HL-60 (cell line): ENCODE measurements around the gene CCDC138.
"Not testable (repeated sequence)": the region's sequence is repeated elsewhere in the genome, so short reads cannot be mapped to it uniquely, and the experiment has no call there.

Experiments
- DNase-seq, 2 experiments: peaks; one replicate each; pipeline ENCODE4 v3.0.0-alpha.2; 2010 to 2020; ENCODE audit warnings: low read depth in 1 of 2, low spot score in 1 of 2
- H3K27ac ChIP-seq: fragments of 250-450 bp; sonication (Bioruptor Pico); replicated peaks from 2 replicates; pipeline ENCODE4 v1.5.1; 2020; ENCODE audit warnings: mild to moderate bottlenecking, moderate library complexity
- H3K27me3 ChIP-seq: fragments of 250-450 bp; sonication (Bioruptor Pico); 2 replicates; pipeline ENCODE4 v1.5.1; 2021; ENCODE audit warnings: mild to moderate bottlenecking, moderate library complexity; ENCODE audit not compliant: insufficient read depth, poor library complexity, severe bottlenecking
- H3K4me3 ChIP-seq: replicated peaks from 2 replicates; pipeline ENCODE4 v1.5.1; 2011; ENCODE audit warnings: mild to moderate bottlenecking, control low read depth, low read length; ENCODE audit not compliant: insufficient read depth
- GABPA ChIP-seq: IDR thresholded peaks from 2 replicates; pipeline ENCODE4 v1.6.1; 2012; ENCODE audit warnings: low read depth
- POLR2AphosphoS5 ChIP-seq: IDR thresholded peaks from 2 replicates; pipeline ENCODE4 v1.6.1; 2012; ENCODE audit warnings: low read depth
- SPI1 ChIP-seq: IDR thresholded peaks from 2 replicates; pipeline ENCODE4 v1.6.1; 2012; ENCODE audit warnings: low read depth, mild to moderate bottlenecking, borderline replicate concordance
- long read RNA-seq: library from polyadenylated mRNA; unstranded; transcript quantifications from one replicate; pipeline ENCODE4 v2.0.0, GENCODE V29; 2020
- TF ChIP-seq, protein P1 (sequence below): IDR thresholded peaks from 2 replicates; pipeline ENCODE4 v1.6.1; 2012; ENCODE audit warnings: low read depth; ENCODE audit not compliant: insufficient replicate concordance
- TF ChIP-seq, protein P2 (sequence below): IDR thresholded peaks from one replicate; pipeline ENCODE4 v1.5.1; 2011; ENCODE audit warnings: low read length, control low read depth, inconsistent platforms; ENCODE audit not compliant: insufficient read depth

CCDC138 gene
- long read RNA-seq, transcript CCDC138-201 (15 exons, 2,383 nt), result major isoform, 10 of 65 reads
- long read RNA-seq, transcript CCDC138-203 (14 exons, 2,250 nt), result minor isoform, 8 of 65 reads
- long read RNA-seq, partial matches to known transcripts, result 10 of 65 reads
- long read RNA-seq, other reads (novel, unspliced or antisense), result 37 of 65 reads

- H3K4me3 ChIP-seq, result peak within 1 kb of the TSS; percentile 62
- H3K27me3 ChIP-seq, result no peaks in the 10 kb centered on the region
- peak within 1 kb of the TSS; percentile 76 for H3K27ac ChIP-seq
- peak; percentile 73 to 90 for DNase-seq
- TF ChIP-seq POLR2AphosphoS5, result peak; percentile 89
- no peak for TF ChIP-seq SPI1
Observed at GRCh38 chr2:108786354-108787215, at the start of gene CCDC138. TSS of gene CCDC138 (plus strand) at chr2:108786771. CDS start at chr2:108786823, 52 bp downstream.

- DNase-seq, H3K4me3 ChIP-seq, H3K27me3 ChIP-seq: not testable (repeated sequence)
Observed at GRCh38 chr2:108757973-108758372, 28.6 kb upstream of the CCDC138 start.

DNA sequence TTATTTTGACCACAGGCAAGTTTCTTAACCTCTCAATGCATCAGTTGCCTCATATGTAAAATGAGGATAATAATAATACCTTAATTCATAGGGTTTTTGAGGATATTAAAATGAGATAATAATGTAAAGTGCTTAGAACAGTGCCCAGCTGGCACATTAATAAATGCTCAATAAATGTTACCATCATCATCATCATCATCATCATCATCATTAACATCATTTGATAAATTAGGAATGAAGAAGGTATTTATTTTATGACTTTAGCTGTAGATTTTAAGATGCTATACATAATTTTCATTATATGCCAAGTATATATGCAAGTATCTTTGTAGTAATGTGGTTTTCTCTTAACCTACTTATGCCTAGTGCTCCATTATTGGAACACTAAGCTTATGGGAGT lies 24.0 kb upstream of the CCDC138 start:
- H3K4me3 ChIP-seq, DNase-seq, H3K27ac ChIP-seq, H3K27me3 ChIP-seq: not testable (repeated sequence)

More at GRCh38 chr2:108757973-108758372, 28.6 kb upstream of the CCDC138 start:
- H3K27ac ChIP-seq, result not testable (repeated sequence)

DNA sequence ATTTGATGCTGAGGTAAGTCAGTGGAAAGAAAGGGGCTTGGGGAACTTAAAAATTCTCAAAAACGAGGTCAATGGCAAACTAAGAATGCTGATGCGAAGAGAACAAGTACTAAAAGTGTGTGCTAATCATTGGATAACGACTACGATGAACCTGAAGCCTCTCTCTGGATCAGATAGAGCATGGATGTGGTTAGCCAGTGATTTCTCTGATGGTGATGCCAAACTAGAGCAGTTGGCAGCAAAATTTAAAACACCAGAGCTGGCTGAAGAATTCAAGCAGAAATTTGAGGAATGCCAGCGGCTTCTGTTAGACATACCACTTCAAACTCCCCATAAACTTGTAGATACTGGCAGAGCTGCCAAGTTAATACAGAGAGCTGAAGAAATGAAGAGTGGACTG lies 19.9 kb upstream of the CCDC138 start:
- H3K27ac ChIP-seq, DNase-seq, H3K27me3 ChIP-seq, H3K4me3 ChIP-seq: not testable (repeated sequence)

DNA sequence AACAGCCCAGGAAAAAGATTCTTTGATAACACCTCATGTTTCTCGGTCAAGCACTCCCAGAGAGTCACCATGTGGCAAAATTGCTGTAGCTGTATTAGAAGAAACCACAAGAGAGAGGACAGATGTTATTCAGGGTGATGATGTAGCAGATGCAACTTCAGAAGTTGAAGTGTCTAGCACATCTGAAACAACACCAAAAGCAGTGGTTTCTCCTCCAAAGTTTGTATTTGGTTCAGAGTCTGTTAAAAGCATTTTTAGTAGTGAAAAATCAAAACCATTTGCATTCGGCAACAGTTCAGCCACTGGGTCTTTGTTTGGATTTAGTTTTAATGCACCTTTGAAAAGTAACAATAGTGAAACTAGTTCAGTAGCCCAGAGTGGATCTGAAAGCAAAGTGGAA lies 18.7 kb upstream of the CCDC138 start:
- H3K4me3 ChIP-seq, H3K27ac ChIP-seq, H3K27me3 ChIP-seq, DNase-seq: not testable (repeated sequence)

GRCh38 chr2:108776475-108776874 lies 10.1 kb upstream of the CCDC138 start:
- DNase-seq, result no peak
- TF ChIP-seq, protein P1, sequence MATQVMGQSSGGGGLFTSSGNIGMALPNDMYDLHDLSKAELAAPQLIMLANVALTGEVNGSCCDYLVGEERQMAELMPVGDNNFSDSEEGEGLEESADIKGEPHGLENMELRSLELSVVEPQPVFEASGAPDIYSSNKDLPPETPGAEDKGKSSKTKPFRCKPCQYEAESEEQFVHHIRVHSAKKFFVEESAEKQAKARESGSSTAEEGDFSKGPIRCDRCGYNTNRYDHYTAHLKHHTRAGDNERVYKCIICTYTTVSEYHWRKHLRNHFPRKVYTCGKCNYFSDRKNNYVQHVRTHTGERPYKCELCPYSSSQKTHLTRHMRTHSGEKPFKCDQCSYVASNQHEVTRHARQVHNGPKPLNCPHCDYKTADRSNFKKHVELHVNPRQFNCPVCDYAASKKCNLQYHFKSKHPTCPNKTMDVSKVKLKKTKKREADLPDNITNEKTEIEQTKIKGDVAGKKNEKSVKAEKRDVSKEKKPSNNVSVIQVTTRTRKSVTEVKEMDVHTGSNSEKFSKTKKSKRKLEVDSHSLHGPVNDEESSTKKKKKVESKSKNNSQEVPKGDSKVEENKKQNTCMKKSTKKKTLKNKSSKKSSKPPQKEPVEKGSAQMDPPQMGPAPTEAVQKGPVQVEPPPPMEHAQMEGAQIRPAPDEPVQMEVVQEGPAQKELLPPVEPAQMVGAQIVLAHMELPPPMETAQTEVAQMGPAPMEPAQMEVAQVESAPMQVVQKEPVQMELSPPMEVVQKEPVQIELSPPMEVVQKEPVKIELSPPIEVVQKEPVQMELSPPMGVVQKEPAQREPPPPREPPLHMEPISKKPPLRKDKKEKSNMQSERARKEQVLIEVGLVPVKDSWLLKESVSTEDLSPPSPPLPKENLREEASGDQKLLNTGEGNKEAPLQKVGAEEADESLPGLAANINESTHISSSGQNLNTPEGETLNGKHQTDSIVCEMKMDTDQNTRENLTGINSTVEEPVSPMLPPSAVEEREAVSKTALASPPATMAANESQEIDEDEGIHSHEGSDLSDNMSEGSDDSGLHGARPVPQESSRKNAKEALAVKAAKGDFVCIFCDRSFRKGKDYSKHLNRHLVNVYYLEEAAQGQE, result no peak
- TF ChIP-seq GABPA (no peak), POLR2AphosphoS5 (no peak), SPI1 (no peak)
- TF ChIP-seq, protein P2, sequence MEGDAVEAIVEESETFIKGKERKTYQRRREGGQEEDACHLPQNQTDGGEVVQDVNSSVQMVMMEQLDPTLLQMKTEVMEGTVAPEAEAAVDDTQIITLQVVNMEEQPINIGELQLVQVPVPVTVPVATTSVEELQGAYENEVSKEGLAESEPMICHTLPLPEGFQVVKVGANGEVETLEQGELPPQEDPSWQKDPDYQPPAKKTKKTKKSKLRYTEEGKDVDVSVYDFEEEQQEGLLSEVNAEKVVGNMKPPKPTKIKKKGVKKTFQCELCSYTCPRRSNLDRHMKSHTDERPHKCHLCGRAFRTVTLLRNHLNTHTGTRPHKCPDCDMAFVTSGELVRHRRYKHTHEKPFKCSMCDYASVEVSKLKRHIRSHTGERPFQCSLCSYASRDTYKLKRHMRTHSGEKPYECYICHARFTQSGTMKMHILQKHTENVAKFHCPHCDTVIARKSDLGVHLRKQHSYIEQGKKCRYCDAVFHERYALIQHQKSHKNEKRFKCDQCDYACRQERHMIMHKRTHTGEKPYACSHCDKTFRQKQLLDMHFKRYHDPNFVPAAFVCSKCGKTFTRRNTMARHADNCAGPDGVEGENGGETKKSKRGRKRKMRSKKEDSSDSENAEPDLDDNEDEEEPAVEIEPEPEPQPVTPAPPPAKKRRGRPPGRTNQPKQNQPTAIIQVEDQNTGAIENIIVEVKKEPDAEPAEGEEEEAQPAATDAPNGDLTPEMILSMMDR, result no peak
- H3K27me3 ChIP-seq, result no peaks in the 10 kb centered on the region
- no peak overlapping the region for H3K4me3 ChIP-seq
- H3K27ac ChIP-seq, result no peak overlapping the region

- Histone ChIP-seq H3K27ac (no peak overlapping the region), H3K4me3 (no peak overlapping the region), H3K27me3 (no peaks in the 10 kb centered on the region)
- TF ChIP-seq, protein P1, result no peak
- TF ChIP-seq SPI1 (no peak), GABPA (no peak), POLR2AphosphoS5 (no peak)
- TF ChIP-seq, protein P2, result no peak
- DNase-seq, result no peak
Observed at GRCh38 chr2:108778857-108779256, 7.7 kb upstream of the CCDC138 start.
